K562 (cell line): Measurements from ENCODE around the gene GYS1. TPM values are rescaled to one million over a fixed set of nuclear protein-coding genes. Genes with fewer than 3 reads are reported as not detected.

Source experiments
- ASH1L ChIP-seq: fragments of 450-650 bp; IDR thresholded peaks from 2 replicates; pipeline ENCODE4 v1.6.1; 2018; ENCODE audit warnings: borderline replicate concordance, mild to moderate bottlenecking, low read depth; ENCODE audit not compliant: partially characterized antibody
- CGGBP1 ChIP-seq: fragments of 250-450 bp; sonication (Bioruptor Pico); IDR thresholded peaks from 2 replicates; pipeline ENCODE4 v1.9.0; 2021; ENCODE audit warnings: mild to moderate bottlenecking
- DPF2 ChIP-seq: fragments of 450-650 bp; IDR thresholded peaks from 2 replicates; pipeline ENCODE4 v1.6.1; 2016
- E2F3 ChIP-seq: fragments of 250-450 bp; sonication (Bioruptor Pico); IDR thresholded peaks from 2 replicates; pipeline ENCODE4 v1.4.0; 2020; ENCODE audit warnings: mild to moderate bottlenecking
- EGR1 ChIP-seq: fragments of 450-650 bp; conservative IDR thresholded peaks from 2 replicates; pipeline ENCODE4 v1.6.1; 2017; ENCODE audit warnings: mild to moderate bottlenecking
- HDAC1 ChIP-seq, 2 experiments: fragments of 450-650 bp; IDR thresholded peaks; 2 replicates each; pipeline ENCODE4 v1.6.1; 2016 to 2017; ENCODE audit warnings: inconsistent platforms in 1 of 2, mild to moderate bottlenecking in 1 of 2, moderate library complexity in 1 of 2
- KDM5B ChIP-seq: fragments of 200-600 bp; sonication (generic); IDR thresholded peaks from 2 replicates; pipeline ENCODE4 v1.6.1; 2012; ENCODE audit warnings: low read depth, mild to moderate bottlenecking, moderate library complexity, low read length, control low read depth, inconsistent platforms; ENCODE audit not compliant: insufficient replicate concordance
- NFXL1 ChIP-seq: fragments of 450-650 bp; formaldehyde crosslinking; IDR thresholded peaks from 2 replicates; pipeline ENCODE4 v1.4.0; 2021; ENCODE audit warnings: mild to moderate bottlenecking
- NR3C1 ChIP-seq: sonication (generic); formaldehyde crosslinking; IDR thresholded peaks from 2 replicates; pipeline ENCODE4 v1.8.1; 2022; ENCODE audit warnings: missing genetic modification reagents
- NUFIP1 ChIP-seq: fragments of 450-650 bp; IDR thresholded peaks from 2 replicates; pipeline ENCODE4 v1.6.1; 2018; ENCODE audit not compliant: partially characterized antibody
- PHB ChIP-seq: fragments of 250-450 bp; sonication (Bioruptor Pico); IDR thresholded peaks from 2 replicates; pipeline ENCODE4 v1.5.0; 2021
- PHF21A ChIP-seq: fragments of 450-650 bp; IDR thresholded peaks from 2 replicates; pipeline ENCODE4 v1.6.1; 2017; ENCODE audit warnings: low read depth, borderline replicate concordance
- POLR2A ChIP-seq: fragments of 450-650 bp; conservative IDR thresholded peaks from 2 replicates; pipeline ENCODE4 v1.6.1; 2016
- SIN3A ChIP-seq, 2 experiments: fragments of 150-350 bp in 1 of 2; IDR thresholded peaks; 2 replicates each; pipeline ENCODE4 v1.6.1; 2011 to 2016; ENCODE audit warnings: borderline replicate concordance in 2 of 2, low read depth in 2 of 2, low read length in 2 of 2, mild to moderate bottlenecking in 2 of 2, moderate library complexity in 2 of 2; ENCODE audit not compliant: control insufficient read depth in 1 of 2
- SIRT6 ChIP-seq: IDR thresholded peaks from one replicate; pipeline ENCODE4 v1.6.1; 2012; ENCODE audit warnings: low read depth, mild to moderate bottlenecking, control low read depth, inconsistent platforms, low read length, moderate library complexity
- SNRNP70 ChIP-seq: fragments of 200-400 bp; formaldehyde crosslinking; optimal IDR thresholded peaks from 2 replicates; pipeline ENCODE3; 2017; ENCODE audit warnings: low read depth, low read length
- TAF7 ChIP-seq: fragments of 450-650 bp; IDR thresholded peaks from 2 replicates; pipeline ENCODE4 v1.6.1; 2016; ENCODE audit warnings: missing genetic modification characterization, missing compliant biosample characterization
- TEAD1 ChIP-seq, 2 experiments: fragments of 450-650 bp in 1 of 2; sonication (generic) in 1 of 2; formaldehyde crosslinking; IDR thresholded peaks; 2 replicates each; pipeline versions ENCODE4 v1.4.0 to v1.8.0; 2020 to 2022; ENCODE audit warnings: mild to moderate bottlenecking in 2 of 2, missing genetic modification reagents in 1 of 2
- UBTF ChIP-seq, 2 experiments: IDR thresholded peaks; 2 replicates each; pipeline ENCODE4 v1.6.1; 2012; ENCODE audit warnings: improper control_type of control experiment in 2 of 2, low read depth in 2 of 2, low read length in 2 of 2, borderline replicate concordance in 1 of 2
- ZKSCAN1 ChIP-seq: fragments of 150-350 bp; IDR thresholded peaks from 2 replicates; pipeline ENCODE4 v1.6.1; 2016; ENCODE audit warnings: low read depth, low read length
- ZNF644 ChIP-seq: fragments of 200-800 bp; sonication (Bioruptor generic); IDR thresholded peaks from 2 replicates; pipeline ENCODE4 v1.6.1; 2016; ENCODE audit warnings: low read depth, missing genetic modification characterization, missing compliant biosample characterization
- polyA plus RNA-seq, 8 experiments: library from polyadenylated mRNA; depleted of rRNA in 4 of 8; stranded (reverse) in 5 of 8; unstranded in 3 of 8; fragments of >200 nt; fragmentation: Nextera tagmentation in 2 of 8; fragmentation: Illumina TruSeq in 1 of 8; extraction: Ambion mirVana in 2 of 8; extraction: Trizol in 1 of 8; gene quantifications; 2 replicates each; pipeline versions ENCODE4 v1.2.1 to v1.2.3, GENCODE V29; 2011 to 2014; ENCODE audit warnings: inconsistent platforms in 1 of 8, missing spikeins in 1 of 8
- total RNA-seq, 7 experiments: library from RNA; depleted of rRNA in 6 of 7; stranded (reverse); fragments of >200 nt in 6 of 7; fragmentation: Illumina TruSeq in 2 of 7; extraction: Trizol in 2 of 7; gene quantifications; 2 replicates each; pipeline versions ENCODE4 v1.2.1 to v1.2.3, GENCODE V29; 2011 to 2021; ENCODE audit warnings: low replicate concordance in 1 of 7
- TF ChIP-seq, protein P1 (sequence below): fragments of 250-450 bp; sonication (Bioruptor Pico); IDR thresholded peaks from 2 replicates; pipeline ENCODE4 v1.8.0; 2021; ENCODE audit warnings: moderate library complexity, mild to moderate bottlenecking, inconsistent platforms
- TF ChIP-seq, protein P2 (sequence below): fragments of 450-650 bp; IDR thresholded peaks from 2 replicates; pipeline ENCODE4 v1.6.1; 2018; ENCODE audit not compliant: partially characterized antibody

GYS1 gene
- total and polyA plus RNA-seq, 9 of the 15 experiments (the other 6 are each of a cell fraction or from before 2014, with no cell fraction given): 1.9 to 31.1 (median 15.2) TPM

- TF ChIP-seq NFXL1 (CRISPR knock-in tag) (no peak), ZKSCAN1 (no peak), NUFIP1 (no peak), CGGBP1 (CRISPR knock-in tag) (no peak), PHF21A (no peak), ZNF644 (peak; percentile 25; the same call in 1 of the 2 replicates), ASH1L (peak; percentile 28), SNRNP70 (no peak), KDM5B (peak; percentile 26), SIN3A (IDR thresholded peaks at IDR 0.05; ENCODE audit: borderline replicate concordance in 2 of 2, control insufficient read depth in 1 of 2, low read depth in 2 of 2, low read length in 2 of 2) (peak in 1 of 2 experiments; percentile 61; a peak in 1 of 4 replicates), UBTF (IDR thresholded peaks at IDR 0.05; ENCODE audit: borderline replicate concordance in 1 of 2, low read depth in 2 of 2, low read length in 2 of 2) (no peak), POLR2A (peak; percentile 69), DPF2 (no peak), EGR1 (0 out of 2 replicates have a peak, but pooled peaks have one; percentile 13), TEAD1 (CRISPR knock-in tag; IDR thresholded peaks at IDR 0.05) (peak in 1 of 2 experiments; percentile 6; a peak in 1 of 4 replicates), NR3C1 (no peak), HDAC1 (IDR thresholded peaks at IDR 0.05) (peak in 1 of 2 experiments; percentile 9; a peak in 1 of 4 replicates), PHB (CRISPR knock-in tag) (0 out of 2 replicates have a peak, but pooled peaks have one; percentile 1), TAF7 (no peak), SIRT6 (no peak), E2F3 (CRISPR knock-in tag) (no peak)
- TF ChIP-seq, protein P1, sequence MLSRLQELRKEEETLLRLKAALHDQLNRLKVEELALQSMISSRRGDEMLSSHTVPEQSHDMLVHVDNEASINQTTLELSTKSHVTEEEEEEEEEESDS (CRISPR knock-in tag): no peak
- TF ChIP-seq, protein P2, sequence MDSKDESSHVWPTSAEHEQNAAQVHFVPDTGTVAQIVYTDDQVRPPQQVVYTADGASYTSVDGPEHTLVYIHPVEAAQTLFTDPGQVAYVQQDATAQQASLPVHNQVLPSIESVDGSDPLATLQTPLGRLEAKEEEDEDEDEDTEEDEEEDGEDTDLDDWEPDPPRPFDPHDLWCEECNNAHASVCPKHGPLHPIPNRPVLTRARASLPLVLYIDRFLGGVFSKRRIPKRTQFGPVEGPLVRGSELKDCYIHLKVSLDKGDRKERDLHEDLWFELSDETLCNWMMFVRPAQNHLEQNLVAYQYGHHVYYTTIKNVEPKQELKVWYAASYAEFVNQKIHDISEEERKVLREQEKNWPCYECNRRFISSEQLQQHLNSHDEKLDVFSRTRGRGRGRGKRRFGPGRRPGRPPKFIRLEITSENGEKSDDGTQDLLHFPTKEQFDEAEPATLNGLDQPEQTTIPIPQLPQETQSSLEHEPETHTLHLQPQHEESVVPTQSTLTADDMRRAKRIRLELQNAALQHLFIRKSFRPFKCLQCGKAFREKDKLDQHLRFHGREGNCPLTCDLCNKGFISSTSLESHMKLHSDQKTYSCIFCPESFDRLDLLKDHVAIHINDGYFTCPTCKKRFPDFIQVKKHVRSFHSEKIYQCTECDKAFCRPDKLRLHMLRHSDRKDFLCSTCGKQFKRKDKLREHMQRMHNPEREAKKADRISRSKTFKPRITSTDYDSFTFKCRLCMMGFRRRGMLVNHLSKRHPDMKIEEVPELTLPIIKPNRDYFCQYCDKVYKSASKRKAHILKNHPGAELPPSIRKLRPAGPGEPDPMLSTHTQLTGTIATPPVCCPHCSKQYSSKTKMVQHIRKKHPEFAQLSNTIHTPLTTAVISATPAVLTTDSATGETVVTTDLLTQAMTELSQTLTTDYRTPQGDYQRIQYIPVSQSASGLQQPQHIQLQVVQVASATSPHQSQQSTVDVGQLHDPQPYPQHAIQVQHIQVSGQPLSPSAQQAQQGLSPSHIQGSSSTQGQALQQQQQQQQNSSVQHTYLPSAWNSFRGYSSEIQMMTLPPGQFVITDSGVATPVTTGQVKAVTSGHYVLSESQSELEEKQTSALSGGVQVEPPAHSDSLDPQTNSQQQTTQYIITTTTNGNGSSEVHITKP: peak; percentile 26
Measured at GRCh38 chr19:48964205-48965039, 28.7 kb downstream of the GYS1 start (continued).
